ENCODE data around the gene SND1. TPM values are rescaled to one million over a fixed set of nuclear protein-coding genes. Genes with fewer than 3 reads are reported as not detected.

The SND1 gene
- total RNA-seq, 1 donor = 241 TPM

DNA sequence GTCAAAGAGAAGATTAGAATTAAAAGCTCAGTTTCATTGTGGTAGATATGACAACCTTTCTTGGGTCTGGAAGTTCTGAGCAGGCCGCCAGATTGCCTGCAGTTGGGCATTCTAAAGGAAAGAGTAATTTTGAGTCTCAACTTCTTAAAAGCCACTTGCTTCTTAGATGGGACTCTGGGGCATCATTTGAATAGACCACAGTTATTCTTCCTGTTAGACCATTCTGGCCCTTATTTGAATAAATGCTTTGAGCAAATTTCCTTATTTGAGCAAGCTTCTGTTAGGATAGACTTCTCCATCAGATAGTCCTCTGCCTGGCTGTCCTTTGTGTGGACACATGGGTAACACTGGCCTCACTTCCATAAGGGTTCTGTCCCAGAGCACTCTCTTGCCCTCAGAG, 40.2 kb downstream of the SND1 start:
- H3K4me3 ChIP-seq (ENCODE audit: low read depth, low read length) = no peak overlapping the region
- TF ChIP-seq, protein P1, sequence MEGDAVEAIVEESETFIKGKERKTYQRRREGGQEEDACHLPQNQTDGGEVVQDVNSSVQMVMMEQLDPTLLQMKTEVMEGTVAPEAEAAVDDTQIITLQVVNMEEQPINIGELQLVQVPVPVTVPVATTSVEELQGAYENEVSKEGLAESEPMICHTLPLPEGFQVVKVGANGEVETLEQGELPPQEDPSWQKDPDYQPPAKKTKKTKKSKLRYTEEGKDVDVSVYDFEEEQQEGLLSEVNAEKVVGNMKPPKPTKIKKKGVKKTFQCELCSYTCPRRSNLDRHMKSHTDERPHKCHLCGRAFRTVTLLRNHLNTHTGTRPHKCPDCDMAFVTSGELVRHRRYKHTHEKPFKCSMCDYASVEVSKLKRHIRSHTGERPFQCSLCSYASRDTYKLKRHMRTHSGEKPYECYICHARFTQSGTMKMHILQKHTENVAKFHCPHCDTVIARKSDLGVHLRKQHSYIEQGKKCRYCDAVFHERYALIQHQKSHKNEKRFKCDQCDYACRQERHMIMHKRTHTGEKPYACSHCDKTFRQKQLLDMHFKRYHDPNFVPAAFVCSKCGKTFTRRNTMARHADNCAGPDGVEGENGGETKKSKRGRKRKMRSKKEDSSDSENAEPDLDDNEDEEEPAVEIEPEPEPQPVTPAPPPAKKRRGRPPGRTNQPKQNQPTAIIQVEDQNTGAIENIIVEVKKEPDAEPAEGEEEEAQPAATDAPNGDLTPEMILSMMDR (IDR thresholded peaks at IDR 0.05; ENCODE audit: insufficient read depth, low read depth, low read length) = no peak
- no peak for DNase-seq (ENCODE audit: low read depth)

DNA sequence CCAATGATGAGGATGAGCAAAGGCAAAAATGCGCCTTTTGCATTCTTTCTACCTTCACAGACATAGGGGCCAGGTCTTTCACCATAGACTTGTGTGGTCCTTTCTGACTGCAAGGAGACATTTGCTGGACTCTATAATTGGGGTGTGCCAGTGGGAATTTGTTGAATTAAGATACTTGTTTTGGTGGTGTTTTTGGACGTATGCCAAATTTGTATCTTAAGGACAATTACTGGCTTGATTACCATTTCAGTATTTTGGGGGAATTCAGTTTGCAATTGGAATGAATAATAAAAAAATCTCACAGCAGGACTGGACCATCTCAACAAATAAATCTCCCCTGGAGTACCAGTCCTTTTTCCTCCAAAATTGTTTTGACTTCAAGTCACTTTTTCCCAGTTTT, 47.9 kb downstream of the SND1 start:
- TF ChIP-seq, protein P1 (IDR thresholded peaks at IDR 0.05; ENCODE audit: insufficient read depth, low read depth, low read length) = no peak
- no peak overlapping the region for H3K4me3 ChIP-seq (ENCODE audit: low read depth, low read length)
- no peak for DNase-seq (ENCODE audit: low read depth)

DNA sequence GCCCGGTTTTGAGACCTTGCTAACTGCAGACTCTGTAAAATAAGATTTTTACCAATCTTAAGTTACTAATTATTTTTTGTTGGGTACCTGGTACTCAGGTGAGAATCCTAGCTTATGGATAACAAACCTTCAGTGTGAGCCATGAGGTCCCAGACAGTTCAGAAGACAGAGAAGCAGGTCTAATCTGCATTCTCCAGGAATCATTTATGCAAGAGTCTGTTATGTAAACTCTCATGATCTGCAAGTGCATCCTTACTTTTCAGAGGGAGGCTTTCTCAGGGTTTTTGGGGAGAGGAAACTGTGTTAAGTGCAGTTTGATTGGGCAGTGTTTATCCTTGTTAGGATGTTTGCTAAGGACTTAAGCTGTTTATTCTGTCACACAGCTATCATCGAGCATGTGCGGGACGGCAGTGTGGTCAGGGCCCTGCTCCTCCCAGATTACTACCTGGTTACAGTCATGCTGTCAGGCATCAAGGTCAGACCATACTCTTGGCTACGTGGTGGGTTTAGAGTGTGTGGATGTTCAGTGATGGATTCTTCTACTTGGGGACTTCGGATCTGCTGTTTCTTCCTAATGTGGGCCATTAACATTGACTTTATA, 50.2 kb downstream of the SND1 start:
- H3K4me3 ChIP-seq (ENCODE audit: low read depth, low read length) = no peak overlapping the region
- DNase-seq (ENCODE audit: low read depth) = no peak
- TF ChIP-seq, protein P1 (IDR thresholded peaks at IDR 0.05; ENCODE audit: insufficient read depth, low read depth, low read length) = no peak

DNA sequence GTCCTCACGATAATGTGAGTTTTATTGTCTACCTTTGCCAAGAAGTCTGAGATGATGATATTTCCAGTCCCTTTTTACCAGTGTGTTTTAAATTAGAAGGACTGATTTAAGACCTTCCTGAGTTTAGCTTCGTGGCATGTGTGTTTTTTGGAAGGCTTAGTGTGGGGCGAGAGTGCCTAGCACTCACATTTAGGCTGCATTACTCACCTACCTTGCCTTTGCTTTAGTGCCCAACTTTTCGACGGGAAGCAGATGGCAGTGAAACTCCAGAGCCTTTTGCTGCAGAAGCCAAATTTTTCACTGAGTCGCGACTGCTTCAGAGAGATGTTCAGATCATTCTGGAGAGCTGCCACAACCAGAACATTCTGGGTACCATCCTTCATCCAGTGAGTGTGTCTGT, 50.9 kb downstream of the SND1 start:
- no peak overlapping the region for H3K4me3 ChIP-seq (ENCODE audit: low read depth, low read length)
- TF ChIP-seq, protein P1 (IDR thresholded peaks at IDR 0.05; ENCODE audit: insufficient read depth, low read depth, low read length) = no peak
- no peak for DNase-seq (ENCODE audit: low read depth)

DNA sequence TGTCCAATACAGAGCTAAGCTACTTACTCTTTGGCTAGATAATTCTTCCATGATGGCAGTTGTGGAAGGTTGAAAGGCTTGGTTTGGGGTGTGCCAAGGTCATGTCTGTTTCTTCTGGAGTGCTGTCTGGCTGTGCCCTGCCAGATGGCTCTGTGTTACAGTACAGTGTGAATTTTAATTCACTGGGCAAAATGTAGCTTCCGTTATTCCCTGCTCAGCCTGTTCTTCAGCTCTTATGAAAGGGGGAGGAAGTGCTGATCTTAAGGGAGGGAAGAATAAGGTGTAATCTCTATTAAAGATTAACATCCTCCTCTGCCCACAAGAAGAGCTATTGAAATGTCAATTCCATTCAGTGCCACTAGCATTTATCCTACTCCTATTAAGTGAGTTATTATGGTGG, 52.2 kb downstream of the SND1 start:
- H3K4me3 ChIP-seq (ENCODE audit: low read depth, low read length) = no peak overlapping the region
- TF ChIP-seq, protein P1 (IDR thresholded peaks at IDR 0.05; ENCODE audit: insufficient read depth, low read depth, low read length) = no peak
- DNase-seq (ENCODE audit: low read depth) = no peak

DNA sequence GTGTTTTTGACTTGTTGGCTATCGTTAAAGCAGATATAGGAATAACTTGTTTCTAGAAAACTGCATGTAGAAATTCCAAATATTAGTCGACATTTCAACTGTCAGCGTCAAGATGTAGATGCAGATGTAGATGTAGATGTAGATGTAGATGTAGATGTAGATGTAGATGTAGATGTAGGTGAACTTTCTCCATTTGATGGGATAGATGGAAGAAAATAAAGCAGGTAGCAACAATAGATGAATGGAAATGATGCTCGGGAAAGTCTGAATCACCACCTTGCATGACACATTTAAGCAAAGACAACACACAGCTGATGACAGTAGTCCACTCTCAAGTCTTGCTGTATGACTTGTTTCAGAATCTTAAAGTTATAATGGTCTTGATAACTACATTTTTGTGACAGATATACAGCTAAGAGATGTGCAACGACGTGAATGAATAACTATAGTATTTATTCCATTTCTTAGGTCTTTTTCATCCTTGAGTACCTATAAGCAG, 53.5 kb downstream of the SND1 start:
- no peak for DNase-seq (ENCODE audit: low read depth)
- H3K4me3 ChIP-seq (ENCODE audit: low read depth, low read length) = no peak overlapping the region
- TF ChIP-seq, protein P1 (IDR thresholded peaks at IDR 0.05; ENCODE audit: insufficient read depth, low read depth, low read length) = no peak

DNA sequence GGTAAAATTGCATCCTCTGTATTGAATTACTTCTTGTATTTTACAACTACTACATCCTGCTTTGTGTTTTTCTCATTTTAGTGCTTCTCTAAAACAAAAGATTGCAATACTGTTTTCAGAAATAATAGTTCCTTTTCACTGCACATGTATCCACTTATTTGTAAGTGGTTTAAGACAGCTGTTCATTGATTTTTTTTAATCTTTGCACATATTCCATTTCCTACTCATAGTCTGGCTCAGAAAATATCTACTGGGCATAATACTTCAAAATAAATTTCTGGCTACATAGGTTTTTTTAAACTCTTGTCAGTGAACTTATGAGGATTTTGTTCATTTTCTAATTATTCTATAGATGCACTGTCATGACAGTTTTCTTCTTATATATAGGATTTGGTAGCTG, 54.8 kb downstream of the SND1 start:
- DNase-seq (ENCODE audit: low read depth) = no peak
- TF ChIP-seq, protein P1 (IDR thresholded peaks at IDR 0.05; ENCODE audit: insufficient read depth, low read depth, low read length) = no peak
- H3K4me3 ChIP-seq (ENCODE audit: low read depth, low read length) = no peak overlapping the region
